SIG-M5 treated with dmso at 0.1 percent for 504 hours (cell line): ENCODE data around the gene FSTL4.

ENCODE experiments used
- DNase-seq: peaks from one replicate; lab custom pipeline; 2025; ENCODE audit not compliant: unreplicated experiment; lab: John Stamatoyannopoulos, UW

The FSTL4 gene

DNA sequence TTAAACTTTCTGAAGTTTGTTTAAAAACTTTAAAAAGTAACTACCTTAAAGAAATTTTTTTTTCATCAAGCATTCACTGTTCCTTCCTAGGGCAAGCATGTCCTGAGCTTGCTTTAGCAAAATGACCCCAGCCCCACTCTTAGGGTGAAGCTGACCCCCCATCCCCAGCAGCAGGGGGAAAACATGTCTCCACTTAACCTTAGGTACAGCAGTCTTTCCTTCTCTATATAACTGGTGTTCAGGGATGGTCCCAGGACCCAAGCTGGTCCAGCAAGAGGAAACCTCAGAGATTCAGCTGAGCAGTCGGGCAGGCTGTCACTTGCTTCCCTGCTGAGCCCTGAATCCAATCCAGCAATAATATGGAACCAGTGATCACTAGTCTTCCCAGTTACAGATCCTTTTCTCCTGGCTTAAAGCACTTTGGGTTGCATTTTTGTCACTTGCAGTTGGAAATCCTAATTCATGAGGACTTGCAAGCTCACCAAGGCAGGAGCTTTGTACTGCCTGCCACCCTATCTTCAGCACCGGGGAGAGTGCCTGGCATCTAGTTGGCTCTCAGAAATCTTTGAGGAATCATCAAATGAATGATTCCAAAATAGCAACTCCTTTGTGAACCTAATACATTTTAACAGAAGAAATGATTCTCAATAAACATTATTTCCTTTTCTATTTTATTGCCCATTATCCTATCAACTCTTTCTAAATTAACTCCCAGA is 91.2 kb downstream of the FSTL4 start:
- DNase-seq, result no peak

GRCh38 chr5:133520062-133520461 is 92.3 kb downstream of the FSTL4 start:
- no peak for DNase-seq

DNA sequence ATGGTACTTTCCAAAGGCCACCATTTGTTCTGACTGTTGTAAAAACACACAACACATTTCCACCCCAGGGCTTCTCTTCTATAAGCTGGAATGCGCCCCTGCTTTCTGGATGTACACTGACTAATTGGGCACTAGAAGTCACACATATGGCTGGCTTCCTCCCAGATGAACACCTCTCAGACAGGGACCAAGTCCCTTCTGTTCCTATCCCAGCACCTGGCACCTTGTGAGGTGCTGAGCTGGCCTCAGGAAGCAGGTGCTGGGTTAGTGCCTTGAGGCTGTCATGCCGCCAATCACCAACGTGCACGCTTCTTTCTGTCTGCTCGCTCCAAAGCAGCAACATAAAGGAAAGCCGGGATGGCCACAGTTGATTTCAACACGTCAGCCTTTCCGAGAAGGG is 93.2 kb downstream of the FSTL4 start:
- no peak for DNase-seq

DNA sequence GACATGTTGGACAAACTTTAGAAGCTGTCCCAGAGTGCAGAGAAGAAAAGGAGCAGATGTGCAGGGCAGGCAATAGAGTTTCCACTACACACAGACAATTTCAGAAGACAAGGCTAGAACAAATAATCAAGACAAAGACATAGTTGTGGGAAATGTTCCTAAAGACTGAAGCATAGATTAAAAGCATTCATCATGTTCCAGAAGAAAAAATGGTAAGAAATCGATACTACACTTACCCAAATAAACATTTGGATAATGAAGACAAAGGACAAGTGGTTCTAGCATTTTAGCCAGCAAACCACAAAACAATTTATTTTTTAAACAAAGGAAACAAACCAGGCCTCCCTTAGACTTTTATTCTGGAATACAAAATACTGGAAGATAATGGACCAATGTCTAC is 97.9 kb downstream of the FSTL4 start:
- no peak for DNase-seq

DNA sequence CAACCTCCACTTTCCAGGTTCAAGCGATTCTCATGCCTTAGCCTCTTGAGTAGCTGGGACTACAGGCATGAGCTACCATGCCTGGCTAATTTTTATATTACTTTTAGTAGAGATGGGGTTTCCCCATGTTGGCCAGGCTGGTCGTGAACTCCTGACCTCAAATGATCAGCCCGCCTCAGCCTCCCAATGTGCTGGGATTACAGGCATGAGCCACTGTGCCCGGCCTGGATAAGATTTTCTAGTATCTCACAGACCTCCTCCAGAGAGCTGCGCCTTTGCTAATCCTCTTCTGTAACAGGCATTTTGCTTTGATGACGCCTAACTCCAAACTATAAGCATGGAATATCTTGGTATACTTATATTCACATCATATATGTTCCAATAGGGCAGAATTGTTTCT is 99.4 kb downstream of the FSTL4 start:
- no peak for DNase-seq

DNA sequence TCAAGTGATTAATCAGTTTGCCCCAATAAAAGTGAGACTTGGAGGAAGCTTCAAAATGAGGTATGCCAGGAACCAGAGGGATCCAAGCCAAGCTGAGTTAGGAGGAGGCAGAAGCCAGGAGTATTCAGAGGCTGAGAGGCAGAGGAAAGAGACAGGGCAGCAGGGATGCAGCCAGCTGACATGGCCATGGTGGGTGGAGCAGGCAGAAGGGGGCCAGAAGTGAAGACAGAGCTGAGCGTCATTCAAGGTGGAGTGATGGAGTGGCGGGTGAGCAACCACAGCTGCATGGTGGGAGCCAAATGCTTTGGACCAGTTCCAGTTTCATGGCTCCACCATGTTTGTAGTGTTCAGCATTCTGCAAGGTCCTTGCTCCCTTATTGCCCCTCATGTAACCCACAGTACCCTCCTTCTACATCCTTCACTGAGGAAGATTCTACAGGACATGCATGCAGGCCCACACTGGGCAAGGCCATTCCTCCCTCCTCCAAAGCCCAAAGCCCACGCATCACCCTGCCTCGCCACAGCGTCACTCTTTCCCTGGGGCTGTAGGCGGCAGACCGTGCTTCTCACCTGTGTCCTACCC is 100.6 kb downstream of the FSTL4 start:
- no peak for DNase-seq

- no peak for DNase-seq
Observed at GRCh38 chr5:133510634-133511262, 101.6 kb downstream of the FSTL4 start.

DNA sequence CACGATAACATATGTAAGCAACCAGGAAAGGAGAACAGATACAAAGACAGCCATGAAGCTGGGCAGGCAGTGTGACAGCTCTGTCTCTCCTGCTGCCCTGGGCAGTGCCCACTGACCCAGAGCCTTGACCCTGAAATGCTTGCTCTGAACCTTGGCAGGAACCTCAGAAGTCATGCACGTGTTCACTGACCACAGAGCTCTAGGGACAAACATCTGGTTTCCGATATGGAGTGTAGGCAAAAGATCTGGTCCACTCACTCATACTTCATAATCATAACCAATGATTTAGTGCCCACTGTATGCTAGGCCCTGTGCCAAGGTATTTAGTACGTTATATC is 102.6 kb downstream of the FSTL4 start:
- no peak for DNase-seq

DNA sequence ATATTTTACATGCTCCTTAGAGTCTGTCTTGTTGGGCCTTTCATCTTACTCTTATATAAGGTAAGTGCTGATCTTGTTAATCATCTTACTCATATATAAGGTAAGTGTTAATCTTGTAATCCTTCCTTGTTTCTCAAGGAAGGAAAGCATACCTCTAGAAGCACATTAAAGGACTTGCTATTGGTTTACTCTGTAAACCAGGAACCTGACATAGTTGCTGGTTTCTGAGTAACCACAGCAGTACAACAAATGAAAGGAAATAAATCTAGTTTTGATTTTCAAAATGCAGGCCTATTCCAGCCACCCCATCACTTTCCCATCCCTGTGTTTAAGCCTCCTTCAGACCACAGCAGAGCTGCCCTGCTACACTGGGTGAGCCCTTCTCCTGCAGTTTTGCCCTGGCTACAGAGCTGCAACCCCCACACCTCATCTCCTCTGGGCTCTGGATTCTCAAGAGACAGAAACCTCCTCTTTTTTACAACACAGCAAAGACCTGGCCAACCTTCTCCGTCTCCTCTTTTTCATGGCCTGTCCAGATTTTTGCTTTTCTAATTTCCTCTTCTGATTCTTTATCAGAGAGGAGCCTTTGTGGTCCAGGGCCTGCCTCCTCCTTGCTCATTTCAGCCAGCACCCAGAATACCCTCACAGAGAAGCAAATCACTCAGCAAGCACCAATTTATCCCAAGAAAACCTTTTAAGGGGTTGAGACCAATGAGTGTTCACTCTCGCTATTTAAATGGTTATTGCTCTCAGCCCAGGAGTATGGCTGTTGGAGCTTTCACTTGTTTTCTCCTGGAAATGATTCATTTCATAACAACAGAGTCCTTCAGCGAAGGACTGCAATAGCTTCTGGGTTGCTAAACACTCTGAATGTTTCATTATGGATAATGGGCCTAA is 103.2 kb downstream of the FSTL4 start:
- DNase-seq, result no peak

DNA sequence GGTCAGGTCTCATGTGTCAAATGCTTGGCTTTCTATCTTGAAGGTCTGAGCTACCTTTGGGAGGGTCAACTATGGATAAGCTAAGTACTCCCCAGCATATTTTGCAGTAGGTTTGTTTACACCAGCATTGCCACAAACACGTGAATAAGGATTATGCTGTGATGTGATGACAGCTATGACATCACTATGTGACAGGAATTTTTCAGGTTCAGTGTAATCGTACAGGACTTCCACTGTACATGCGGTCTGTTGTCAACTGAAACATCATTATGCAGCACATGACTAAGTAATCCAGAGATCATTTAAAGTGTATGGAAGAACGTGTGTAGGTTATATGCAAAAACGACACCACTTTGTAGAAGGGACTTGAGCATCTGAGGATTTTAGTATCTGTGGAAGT is 104.0 kb downstream of the FSTL4 start:
- DNase-seq, result no peak

DNA sequence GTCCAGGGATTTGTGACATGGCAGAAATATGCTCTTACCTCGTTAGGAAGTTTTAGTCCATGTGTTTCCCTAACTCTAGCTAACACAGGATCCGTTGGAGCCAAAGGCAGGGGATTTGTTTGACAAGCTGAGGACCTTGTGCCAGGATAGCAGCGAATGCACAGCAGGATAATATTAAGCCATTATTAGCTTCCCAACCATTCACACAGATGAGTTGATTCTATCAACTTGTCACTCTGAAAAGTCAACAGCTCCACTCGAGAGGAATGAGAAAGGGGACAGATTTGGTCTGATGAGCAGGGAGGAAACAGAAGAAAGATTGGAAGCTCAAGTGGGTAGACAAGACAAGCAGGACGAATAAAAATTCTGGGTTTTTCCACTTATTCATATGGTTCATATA is 106.2 kb downstream of the FSTL4 start:
- DNase-seq, result no peak

DNA sequence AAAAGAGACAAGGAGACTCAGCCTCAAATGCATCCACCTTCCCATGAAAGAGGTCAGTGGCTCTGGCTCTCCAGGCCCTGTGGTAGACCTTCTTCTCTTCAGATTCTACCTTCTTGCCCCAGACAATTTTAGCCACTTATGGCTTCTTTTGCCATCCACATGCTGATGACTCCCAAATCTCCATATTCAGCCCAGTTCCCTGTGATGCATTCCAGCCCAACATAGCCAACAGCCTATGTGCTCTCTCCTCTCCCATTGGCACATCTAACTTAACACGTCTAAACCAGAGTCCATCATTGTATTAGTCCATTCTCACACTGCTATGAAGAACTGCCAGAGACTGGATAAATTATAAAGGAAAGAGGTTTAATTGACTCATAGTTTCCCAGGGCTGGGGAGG is 108.8 kb downstream of the FSTL4 start:
- DNase-seq, result no peak

GRCh38 chr5:133499895-133500294 is 112.4 kb downstream of the FSTL4 start:
- no peak for DNase-seq

- DNase-seq, result no peak
Observed at GRCh38 chr5:133497608-133498348, 114.6 kb downstream of the FSTL4 start.

DNA sequence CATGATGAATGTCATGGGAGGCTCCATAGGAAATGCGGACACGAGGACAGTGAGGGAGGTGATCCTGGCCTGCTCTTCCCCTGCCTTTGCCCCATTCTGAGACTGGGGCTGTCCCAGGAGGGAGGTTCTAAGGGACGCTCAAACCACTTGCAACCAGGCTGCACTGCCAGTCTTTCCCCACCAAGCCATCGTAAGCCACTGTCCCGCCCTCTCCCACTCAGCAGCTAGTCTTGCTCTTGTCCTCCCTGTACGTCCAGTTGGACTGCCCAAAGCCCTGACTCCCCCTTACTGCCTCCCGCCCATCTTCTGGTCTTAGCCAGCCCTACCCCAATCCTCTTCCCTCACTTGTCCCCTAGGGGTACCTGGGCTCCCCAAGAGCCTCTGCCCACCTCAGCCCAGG is 115.7 kb downstream of the FSTL4 start:
- no peak for DNase-seq

DNA sequence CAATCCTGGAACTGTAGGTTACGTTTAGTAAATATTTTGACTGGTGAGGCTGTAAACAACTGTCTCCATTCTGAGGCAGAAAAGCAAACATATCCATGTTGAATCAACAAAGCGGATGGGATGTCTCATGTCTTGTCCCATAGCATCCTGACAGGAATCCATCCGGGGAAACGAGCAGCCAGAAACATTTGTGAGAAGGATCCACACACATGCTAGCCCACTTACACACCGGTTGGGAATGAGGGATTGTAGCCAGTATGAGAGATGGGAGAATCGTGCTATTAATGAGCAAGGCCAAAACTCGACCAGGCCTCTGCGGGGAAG is 117.5 kb downstream of the FSTL4 start:
- DNase-seq, result no peak

DNA sequence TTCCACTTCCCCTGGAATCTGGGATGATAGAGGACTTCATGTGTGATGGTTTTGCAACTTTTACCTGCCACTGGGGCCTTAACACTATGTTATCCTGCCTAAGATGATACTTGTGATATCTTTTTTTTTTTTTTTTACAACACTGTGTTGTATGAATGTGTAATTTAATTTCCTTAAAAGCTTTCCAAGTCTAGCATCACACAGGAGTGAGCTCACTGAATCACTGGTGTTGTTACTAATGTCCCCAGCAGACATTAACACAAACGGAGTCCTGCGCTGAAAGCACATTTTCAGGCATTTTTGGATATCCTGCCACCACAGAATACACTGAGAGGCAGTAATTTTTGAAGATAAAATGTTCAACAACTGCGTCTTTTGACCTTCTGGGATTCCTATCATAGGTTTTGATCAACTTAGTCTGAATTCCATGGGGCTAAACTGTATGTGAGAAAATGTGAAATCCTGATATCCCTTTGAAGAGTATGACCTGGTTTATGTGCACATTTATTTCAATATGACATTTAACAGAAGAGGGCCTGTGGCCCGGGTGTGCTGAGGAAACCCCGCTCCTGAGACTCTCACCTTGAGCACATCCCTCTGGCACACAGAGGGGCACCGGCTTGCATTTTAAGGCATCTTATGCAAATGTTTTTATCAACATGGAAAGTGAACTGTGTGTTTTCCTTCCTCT is 118.0 kb downstream of the FSTL4 start:
- no peak for DNase-seq

DNA sequence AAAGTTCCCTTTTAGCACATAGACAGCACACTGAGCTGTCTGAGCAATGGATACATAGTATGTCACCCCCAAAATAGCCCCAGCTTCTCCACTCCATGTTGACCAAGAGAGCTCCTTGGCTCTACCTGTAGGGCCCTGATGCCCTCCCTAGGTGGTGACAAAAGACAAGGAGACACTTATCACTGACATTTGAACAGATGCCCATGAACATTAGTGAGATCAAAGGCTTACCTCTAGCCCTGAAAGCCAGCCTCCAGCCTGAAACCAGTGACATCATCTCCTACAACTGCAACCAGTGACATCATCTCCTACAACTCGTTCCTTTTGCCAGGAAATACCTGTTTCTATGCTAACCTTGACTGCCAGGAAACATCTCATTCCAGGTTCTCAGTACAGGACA is 122.7 kb downstream of the FSTL4 start:
- no peak for DNase-seq

DNA sequence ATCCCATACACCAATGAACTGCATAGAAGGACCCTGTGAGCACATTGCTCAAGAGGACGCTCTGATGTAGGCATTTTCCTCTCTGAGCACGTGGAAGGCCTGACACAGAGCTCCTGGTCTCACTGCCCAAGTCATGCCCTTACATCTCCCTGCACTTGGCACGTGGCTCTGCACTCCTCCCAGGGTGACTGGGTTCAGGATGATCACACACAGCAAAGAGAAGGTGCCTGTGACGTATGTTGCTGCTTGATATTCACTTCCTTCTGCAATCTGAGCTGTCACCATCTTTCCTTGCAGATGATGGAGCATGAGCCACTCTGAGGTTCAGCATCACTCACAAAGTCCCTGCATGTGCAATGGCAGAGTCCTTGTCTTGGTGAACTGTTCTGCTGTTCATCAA is 125.2 kb downstream of the FSTL4 start:
- DNase-seq, result no peak

DNA sequence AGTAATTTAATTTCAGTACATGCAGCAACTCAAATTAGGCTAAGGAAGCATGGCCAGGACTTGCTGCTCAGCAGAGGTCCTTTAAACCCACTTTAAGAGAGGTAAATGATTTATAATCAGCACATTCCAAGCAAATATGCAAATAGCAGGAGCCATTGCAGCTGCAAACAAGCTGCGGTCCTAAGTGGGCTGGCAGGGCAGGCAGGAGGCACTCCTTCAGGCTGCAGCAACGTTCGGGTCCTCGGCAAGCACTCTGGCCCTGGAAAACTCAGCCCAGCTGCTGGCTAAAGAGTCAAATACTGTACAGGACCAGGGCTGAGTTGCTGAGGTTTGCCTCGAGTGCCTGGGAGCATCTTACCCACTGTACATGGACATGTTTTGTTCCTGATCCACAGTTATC is 126.9 kb downstream of the FSTL4 start:
- no peak for DNase-seq
